GM10266 (cell line): ENCODE measurements around the gene HIPK4.
"Not testable (repeated sequence)": the region's sequence is repeated elsewhere in the genome, so short reads cannot be mapped to it uniquely, and the experiment has no call there.

Experiments used
- DNase-seq: peaks from one replicate; pipeline ENCODE4 v3.0.0; 2012; ENCODE audit errors: extremely low spot score
- CTCF ChIP-seq: IDR thresholded peaks from 2 replicates; pipeline ENCODE4 v1.5.1; 2012; ENCODE audit warnings: mild to moderate bottlenecking, low read depth; ENCODE audit not compliant: control insufficient read depth, insufficient read depth; ENCODE audit errors: missing control alignments

The HIPK4 gene

GRCh38 chr19:40377876-40378385 lies 12.1 kb downstream of the HIPK4 start:
- no peak for DNase-seq
- TF ChIP-seq CTCF, result no peak

GRCh38 chr19:40376286-40376862 lies 13.6 kb downstream of the HIPK4 start:
- no peak for TF ChIP-seq CTCF
- no peak for DNase-seq

- no peak for TF ChIP-seq CTCF
- no peak for DNase-seq
These were observed 15.9 kb downstream of the HIPK4 start for GRCh38 chr19:40374084-40374483.

GRCh38 chr19:40371802-40372122 lies 18.2 kb downstream of the HIPK4 start:
- TF ChIP-seq CTCF, result no peak
- no peak for DNase-seq

GRCh38 chr19:40370997-40371801 lies 18.8 kb downstream of the HIPK4 start:
- no peak for DNase-seq
- TF ChIP-seq CTCF, result no peak

- DNase-seq, result not testable (repeated sequence)
These were observed 19.7 kb downstream of the HIPK4 start for GRCh38 chr19:40370253-40370652.

- DNase-seq, result no peak
- no peak for TF ChIP-seq CTCF
These were observed 20.2 kb downstream of the HIPK4 start for GRCh38 chr19:40369797-40370196.
